Stimulated activated CD8-positive, alpha-beta memory T cell treated with anti-CD3 and anti-CD28 coated beads, Interleukin-2, amount 100 ng/mL, for 48 hours (primary cell): ENCODE measurements around the gene HSD11B2.
A peak's percentile ranks its signal among the peaks of the same experiment; 100 is the strongest.

Source experiments
- DNase-seq, 2 donors: peaks; one replicate each; pipeline ENCODE4 v3.0.0-alpha.2; 2020; ENCODE audit warnings: low read depth in 2 of 2

Gene HSD11B2

DNA sequence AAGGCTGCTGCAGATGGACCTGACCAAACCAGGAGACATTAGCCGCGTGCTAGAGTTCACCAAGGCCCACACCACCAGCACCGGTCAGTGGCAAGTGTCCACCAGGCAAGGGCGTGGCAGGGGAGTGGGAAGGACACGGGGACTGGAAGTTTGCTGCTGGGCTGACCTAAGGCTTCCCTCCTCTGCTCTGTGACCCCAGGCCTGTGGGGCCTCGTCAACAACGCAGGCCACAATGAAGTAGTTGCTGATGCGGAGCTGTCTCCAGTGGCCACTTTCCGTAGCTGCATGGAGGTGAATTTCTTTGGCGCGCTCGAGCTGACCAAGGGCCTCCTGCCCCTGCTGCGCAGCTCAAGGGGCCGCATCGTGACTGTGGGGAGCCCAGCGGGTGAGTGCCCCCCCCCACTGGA lies 4.8 kb downstream of the HSD11B2 start:
- DNase-seq, result no peak

DNA sequence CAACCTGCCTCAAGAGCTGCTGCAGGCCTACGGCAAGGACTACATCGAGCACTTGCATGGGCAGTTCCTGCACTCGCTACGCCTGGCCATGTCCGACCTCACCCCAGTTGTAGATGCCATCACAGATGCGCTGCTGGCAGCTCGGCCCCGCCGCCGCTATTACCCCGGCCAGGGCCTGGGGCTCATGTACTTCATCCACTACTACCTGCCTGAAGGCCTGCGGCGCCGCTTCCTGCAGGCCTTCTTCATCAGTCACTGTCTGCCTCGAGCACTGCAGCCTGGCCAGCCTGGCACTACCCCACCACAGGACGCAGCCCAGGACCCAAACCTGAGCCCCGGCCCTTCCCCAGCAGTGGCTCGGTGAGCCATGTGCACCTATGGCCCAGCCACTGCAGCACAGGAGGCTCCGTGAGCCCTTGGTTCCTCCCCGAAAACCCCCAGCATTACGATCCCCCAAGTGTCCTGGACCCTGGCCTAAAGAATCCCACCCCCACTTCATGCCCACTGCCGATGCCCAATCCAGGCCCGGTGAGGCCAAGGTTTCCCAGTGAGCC lies 5.8 kb downstream of the HSD11B2 start:
- no peak for DNase-seq

DNA sequence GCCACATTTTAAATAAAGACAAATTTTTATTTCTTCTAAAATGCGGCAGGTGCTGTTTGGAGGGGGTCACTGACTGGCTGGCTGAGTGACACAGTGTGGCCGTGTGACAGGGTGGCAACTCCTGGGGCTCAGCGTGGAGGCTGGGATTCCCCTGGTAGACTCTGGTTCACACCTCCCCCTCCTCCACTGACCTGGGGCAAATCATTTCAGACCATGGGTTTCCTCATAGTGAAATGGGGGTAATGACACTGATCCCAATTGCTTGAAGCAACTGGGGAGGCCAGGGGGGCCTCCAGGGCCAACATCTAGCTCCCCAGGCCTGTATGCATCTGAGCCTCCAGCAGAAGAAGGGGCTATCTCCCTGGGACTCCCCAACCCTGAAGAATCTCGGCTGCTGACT lies 6.6 kb downstream of the HSD11B2 start:
- no peak for DNase-seq

DNA sequence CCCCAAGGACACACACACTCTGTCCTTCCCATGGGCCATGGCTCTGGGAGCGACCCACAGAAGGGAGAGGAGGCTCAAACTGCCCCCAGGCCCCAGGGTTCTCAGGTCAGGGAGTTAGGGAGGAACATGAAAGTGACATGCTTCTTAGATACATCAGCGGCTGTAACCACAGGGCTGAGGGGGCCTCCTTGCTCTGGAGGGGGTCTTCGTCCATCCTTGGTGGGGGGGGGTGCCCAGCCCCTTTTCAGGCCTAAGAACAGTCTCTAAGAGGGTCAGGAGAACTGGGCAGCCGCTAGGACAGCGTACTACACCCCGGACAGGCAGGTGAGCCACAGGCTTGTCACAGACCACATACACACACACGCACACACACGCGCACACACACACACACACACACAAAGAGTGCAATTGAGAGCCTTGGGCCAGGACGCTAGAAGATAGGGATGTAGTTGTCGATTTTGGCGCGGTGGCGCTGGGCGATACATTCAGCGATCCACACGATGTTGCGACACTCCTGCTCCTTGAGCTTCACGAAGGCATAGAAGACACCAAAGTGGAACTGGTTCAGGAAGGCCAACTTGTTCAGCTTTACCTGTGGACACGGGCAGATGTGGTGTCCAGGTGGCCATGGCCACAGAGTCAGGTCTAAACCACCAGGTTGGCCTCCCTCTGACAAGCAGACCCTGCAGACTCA lies 7.3 kb downstream of the HSD11B2 start:
- no peak for DNase-seq

DNA sequence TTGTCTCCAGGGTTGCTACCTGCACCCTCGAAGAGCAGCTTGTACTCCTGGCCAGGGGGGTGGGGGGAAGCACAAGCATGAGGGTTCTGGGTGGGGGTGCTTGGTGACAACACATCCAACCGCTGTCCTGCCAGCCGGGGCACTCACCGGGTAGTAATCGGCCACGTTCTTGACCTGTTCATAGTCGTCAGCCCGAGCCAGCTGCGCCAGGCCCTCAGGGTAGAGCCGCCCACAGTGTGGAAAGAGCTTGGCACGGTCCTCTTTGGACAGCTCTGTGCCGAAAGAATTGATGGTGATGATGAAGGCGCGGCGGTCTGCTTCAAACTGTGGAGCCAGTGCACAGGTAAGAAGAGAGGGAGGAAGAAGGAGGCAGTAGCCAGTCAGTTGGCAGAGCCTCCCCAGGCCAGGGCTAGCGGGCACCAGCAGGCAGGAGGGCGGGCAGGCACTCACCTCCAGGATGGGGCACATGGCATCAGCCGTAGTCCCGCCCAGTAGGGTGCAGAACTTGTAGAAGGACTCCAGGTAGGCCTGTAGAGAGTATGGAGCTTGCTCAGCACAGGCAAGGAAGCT lies 8.0 kb downstream of the HSD11B2 start:
- no peak for DNase-seq

DNA sequence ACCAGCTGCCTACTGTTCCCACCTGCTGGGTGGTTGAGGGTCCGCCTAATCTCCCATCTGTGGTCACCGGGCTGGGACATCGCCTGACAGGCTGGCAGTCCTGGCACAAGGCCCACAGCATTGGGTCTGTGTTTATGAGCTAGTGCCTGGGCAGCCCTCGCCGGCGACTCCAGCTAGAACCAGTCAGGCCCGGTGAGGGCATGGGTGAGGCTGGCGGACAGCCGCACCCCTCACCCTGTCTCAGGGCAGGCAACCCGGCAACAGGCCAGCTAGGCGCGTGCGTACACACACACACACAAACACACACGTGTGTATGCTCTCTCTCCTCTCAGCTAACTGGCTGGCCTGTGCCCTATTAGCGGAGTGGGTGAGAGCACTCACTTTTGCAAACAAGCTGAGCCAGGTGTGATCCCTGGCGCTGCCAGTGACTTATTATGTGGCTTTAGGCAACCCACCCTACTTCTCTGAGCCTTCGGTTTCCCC lies 10.4 kb downstream of the HSD11B2 start:
- no peak for DNase-seq

DNA sequence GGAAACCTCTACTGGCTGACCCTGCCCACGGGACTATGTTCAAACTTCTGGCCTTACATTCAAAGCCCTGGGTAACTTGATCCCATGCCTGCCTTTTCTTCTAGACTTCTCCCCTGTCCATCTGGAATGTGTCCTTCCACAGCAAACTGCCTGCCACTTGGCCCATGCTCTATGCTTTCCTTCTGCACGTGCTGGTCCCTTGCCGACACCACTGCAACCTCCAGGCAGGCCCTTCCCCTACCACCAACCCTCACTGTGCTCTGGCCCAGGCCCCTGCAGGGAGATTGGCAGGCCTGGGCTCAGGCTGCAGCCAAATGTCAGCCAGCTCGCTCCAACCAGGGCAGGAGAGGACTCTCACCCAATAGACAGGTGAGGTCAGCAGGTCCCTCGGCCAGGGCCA lies 11.0 kb downstream of the HSD11B2 start:
- DNase-seq, result no peak

DNA sequence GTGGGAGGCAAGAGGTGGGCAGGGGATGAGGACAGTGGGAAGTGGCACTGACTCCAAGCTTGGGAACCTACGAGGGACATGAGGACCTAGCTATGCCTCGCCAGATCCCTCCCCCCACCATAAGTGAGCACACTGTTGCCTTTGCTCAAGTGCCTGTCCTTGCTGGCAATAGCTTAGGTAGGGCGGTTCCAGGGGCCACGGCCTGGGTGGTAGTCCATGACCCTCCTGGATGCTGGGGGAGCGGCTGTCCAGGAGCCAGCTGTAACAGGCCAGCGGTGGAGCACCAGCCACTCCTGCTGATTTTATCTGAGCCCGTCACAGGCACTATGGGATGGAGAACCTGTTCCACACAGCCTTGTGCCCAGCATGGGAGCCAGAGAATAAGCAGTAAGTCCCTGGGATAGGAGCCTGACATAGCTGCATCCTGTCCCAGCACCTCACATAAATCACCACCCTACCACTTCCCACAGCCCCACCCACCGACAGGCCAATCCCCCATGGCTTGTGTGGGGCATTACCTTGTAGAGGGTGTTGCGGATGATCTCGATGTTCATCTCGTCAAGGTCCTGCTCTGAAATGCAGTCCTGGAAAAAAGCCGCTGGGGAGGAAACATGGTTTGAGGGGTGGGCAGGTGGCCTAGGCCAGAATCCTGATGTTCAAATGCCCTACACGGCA lies 11.8 kb downstream of the HSD11B2 start:
- DNase-seq, result no peak

DNA sequence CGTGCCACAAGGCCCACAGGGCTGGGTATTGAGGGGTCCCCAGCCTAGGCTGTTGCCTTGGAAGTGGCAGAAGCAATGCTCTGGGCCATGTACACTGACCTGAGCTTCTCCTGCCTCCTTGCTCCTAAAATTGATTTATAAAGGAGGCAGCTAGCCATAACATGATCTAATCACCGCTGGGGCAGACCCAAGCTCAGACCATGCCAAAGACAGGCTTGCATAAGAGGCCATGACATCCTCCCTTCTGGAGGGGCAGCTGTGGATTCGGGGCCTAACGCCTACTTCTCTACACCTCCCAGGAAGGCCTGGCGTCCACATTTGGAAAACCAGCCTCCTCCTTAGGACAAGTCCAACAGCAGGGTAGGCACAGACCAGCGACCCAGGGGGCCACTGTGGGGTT lies 12.3 kb downstream of the HSD11B2 start:
- no peak for DNase-seq

DNA sequence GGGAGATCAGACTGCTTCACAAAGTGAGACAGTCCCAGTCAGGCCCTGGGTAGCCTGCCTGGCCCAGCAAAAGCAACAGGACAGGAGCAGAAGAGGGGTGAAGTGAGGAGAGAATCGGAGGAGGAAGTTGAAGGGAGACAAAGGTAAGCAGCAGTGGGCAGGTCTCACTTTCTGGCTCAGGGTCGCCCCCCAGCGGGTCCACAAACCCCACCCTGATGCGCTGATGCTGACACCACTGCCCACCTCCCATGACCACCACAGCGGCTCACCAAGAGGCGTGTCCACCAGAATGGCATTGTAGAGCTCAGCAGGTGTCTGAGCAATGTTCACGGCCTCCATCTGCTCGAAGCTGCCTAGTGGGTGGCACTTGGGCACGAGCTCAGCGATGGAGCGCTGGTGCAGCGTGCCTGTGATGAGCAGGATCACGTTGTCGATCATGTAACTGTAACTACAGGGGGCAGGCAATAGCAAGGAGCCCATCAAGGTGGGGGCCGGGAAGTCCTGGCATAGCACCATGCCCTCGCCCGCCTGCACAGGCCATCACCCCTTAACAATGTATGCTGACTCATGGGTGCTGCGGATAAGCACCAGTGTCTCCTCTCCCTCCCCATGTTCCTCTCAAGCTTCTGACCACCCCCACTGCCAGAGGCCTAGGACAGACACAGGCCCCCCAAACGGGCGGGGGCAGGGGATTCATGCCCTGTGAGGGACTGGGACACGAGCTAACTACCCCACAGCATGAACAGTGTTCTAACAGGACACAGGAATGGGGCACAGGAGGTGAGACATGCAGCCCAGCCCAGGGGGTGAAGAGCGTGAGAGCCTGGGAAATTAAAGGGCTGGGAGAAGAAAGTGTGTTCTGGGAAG lies 13.6 kb downstream of the HSD11B2 start:
- no peak for DNase-seq

DNA sequence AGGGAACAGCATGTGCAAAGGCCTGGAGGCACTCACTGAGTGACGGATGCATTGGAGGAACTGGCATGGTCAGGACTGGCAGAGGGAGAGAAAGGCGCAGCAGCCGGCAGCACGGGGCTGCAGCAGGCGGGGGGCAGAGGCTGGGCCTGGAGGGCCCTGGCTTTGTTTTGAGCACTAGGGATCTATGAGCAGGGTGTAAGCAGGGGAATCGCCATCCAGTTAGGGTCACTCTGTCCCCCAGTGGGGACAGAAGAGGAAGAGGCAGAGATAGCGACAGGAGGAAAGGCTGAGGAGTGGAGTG lies 14.2 kb downstream of the HSD11B2 start:
- DNase-seq, result no peak

DNA sequence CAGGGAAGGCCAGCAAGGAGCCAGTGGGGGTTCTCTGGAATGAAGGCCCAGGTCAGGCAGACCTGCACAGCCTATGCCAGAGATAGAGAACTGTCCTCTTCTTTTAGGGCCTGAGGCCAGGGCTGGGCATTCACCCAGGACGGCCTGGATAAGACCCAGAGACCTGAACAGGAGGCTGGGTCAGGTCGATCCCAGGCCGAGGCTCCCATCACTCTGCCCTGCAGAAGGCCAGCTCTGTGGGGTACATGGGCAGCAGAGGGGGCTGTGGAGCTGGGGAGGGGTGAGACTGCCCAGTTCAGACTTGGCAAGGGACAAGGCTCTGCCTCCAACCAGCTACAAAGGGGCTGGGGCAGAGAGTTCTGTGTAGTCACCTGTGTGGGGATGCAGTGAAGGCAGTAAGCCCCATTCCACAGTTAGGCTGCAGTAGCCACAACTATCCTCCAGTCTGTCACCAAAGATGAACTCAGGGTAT lies 14.6 kb downstream of the HSD11B2 start:
- DNase-seq, result no peak

DNA sequence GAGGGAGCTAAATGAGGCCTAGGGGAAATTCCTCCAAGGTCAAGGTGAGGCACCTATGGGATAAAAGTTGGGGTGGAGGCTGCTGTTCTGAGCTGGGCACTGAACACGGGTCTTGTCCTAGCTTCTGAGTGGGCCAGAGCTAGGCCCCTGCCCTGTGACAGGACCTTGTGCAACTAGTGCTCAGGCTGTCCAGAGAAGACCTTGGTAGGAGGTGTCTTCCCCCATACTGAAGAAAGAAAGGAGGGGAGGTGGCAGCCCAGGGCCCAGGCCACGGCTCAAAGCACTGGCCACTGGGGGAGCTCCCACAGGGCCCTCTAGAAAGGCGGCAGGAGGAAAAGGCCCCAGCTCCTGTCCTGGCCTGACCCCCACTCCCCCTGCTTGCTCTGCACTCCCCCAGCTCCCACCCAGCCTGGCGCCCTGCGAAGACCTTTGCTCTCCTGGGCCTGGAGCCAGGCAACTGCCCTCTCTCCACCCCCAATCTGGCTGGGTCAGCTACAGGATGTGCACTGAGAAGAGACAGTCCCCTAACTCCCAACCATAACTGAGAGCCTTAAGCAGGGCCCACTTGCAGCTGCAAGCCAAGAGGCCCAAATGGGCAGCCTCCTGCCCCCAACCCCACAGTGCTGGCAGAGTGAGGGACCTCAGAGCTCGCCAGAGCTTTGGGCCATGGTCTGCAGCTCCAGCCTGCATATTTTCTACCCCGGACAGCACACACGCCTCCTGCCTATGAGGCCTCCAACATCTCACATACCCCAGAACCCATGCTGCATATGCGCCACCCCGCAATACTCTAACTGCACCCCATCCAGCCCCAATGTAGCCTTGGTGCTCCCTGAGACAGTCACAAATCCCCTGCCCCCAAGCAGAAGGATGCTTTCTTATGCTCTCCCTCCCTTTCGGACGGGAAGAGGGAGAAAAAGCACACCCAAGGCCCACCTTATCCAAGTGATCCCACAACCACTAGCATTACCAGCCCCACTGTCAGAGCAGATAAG lies 15.3 kb downstream of the HSD11B2 start:
- no peak for DNase-seq

DNA sequence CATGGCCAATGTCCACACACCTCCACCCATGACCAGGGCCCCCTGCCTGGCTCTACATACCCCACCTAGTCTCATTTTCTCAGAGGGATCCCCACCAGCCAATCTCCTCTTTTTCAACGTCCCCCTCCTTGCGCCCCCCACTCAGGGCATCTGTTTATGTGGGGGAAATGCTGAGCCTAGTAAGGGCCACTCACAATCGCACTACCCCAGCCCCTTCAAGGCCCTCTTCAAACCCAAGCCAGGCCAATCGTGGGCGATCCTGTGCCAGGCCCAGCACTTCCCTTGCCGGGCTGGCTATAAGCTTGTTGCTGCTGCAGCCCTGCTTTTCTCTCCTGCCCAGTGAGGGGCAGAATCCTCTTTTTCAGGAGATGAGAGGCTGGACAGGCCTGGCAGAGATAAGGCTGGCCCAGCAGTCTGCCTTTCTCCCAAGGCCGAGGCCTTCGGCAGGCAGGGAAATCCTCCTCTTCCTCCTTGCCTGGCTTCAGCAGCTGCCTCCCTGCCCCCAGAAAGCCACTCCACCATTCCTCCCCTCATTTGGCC lies 16.1 kb downstream of the HSD11B2 start:
- no peak for DNase-seq

DNA sequence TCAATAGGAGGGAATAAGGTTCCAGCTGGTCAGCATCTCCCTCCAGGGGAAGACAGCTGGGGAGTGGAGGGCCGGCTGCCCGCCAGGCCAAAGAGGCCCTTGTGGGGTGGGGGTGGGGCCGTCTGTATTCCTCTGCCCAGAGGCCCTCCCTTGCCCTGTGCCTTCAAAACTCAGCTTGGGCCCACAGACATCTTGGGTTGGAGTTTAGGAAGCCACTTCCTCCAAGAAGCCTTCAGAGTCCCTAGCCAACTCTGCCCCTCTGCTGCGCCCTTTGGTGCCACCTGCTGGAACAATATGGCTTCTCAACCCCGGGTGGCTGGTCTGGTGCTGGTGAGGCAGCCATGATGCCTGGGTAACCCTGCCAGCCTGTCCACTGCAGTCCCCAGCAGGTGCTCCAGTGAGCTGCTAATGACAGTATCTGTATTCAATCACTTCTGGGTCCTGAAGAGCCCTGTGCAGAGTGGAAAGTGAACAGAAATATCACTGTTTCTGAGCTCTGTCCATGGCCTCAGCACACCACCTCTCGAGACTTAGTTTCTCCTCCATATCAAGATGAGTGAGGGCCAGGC lies 16.7 kb downstream of the HSD11B2 start:
- peak; percentile 56 to 71 for DNase-seq

DNA sequence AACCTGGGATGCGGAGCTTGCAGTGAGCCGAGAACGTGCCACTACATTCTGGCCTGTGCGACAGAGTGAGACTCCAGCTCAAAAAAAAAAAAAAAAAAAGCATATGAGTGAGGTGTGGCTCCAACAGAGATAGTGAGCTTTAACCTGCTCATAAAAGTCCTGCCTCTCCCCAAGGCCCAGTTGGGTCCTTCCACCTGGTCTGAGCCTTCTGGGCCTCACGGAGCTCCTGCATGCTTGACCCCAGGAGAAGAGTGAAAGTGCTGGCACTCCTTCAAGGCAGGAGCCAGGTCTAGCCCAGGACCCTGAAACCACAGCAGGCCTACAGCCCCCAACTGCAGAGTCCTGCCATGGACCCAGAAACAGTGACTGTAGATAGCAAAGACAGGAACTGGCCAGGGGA lies 17.7 kb downstream of the HSD11B2 start:
- DNase-seq, result no peak

DNA sequence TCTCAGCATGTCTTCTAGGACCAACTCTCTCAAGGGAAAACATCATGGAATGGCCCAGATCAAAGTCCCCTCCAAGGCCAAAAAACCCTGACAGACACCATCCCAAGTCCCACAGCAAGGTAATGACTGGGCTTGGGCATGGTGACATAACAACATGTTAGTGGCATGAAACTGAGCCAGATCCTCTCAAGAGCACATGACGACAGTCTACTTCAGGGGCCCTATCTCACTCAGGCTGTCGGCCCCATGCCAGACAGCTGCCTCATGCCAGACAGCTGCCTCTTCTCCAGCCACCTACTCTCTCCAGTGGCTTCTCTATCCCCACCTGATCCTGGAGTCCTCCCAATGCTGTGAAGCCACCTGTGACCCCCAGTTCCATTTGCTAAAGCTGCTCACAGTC lies 18.4 kb downstream of the HSD11B2 start:
- no peak for DNase-seq

DNA sequence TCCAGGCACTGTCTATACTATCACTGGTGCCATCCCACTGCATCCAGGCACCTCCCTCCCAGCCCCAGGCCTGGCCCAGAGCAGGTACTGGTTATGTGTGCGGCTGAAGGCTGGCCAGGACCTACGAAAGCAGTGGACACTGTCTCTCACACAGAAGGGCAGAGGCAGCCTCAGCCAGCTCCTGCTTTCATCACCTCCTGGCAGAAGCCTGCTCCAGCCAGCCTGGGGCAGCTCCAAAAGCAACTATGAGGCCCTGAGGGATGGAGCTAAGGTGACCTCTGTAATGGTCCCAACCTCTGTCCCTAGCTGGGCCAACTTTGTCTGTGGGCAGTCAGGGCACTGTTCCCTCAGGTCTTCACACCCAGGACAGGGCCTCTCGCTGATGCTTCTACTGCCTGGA lies 18.8 kb downstream of the HSD11B2 start:
- no peak for DNase-seq

DNA sequence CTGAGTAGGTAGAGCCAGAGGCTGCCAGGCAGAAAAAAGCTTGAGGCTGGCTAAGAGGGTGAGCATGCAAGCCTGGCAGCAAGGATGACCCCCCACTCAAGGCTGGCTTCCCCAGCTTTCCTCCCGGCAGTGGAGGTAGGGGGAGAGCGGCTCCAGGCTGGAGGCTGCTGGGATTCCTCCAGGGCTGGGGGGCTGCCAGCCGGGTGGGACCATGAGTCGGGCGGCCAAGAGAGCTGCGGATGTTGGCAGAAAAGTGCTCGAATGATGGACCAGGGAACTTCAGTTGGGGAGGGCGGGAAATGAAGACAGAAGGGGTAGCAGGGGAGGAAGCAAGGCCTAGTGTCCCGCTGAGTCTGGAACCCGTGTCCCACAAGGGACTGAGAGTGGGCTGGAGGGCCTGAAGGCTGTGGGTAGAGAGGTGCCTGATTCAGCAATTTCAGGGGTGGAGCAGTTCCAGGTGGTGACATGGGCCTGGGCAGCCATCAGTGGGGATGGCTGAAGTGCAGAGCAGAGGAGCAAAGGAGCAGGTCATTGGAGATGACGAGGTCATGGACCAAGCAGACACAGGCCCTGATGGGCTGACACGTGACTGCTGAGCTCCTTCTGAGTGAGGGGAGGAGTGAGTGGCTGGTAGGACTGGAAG lies 20.3 kb downstream of the HSD11B2 start:
- DNase-seq, result no peak
